HG02852 (cell line): ENCODE results near the gene BLTP3A.
"Not testable (repeated sequence)": the region's sequence is repeated elsewhere in the genome, so short reads cannot be mapped to it uniquely, and the experiment has no call there.

Experiments
- ATAC-seq: cut with Tn5 transposase; IDR thresholded peaks from one replicate; pipeline ENCODE4 v1.9.1; 2021; ENCODE audit warnings: mild to moderate bottlenecking, moderate library complexity; ENCODE audit not compliant: unreplicated experiment

The BLTP3A gene

GRCh38 chr6:34791701-34792604 lies at the start of gene BLTP3A:
BLTP3A (plus strand) TSS chr6:34792083; CDS start chr6:34792251, 168 bp downstream.
- ATAC-seq, result peak; percentile 86

- no peak for ATAC-seq
Measured at GRCh38 chr6:34742094-34742493, 49.8 kb upstream of the BLTP3A start.

- ATAC-seq, result no peak
Measured at GRCh38 chr6:34743625-34744293, 48.1 kb upstream of the BLTP3A start.

GRCh38 chr6:34744294-34744647 lies 47.6 kb upstream of the BLTP3A start:
- not testable (repeated sequence) for ATAC-seq

- no peak for ATAC-seq
Measured at GRCh38 chr6:34745277-34746103, 46.4 kb upstream of the BLTP3A start.

GRCh38 chr6:34746104-34746846 lies 45.6 kb upstream of the BLTP3A start:
- ATAC-seq, result no peak

GRCh38 chr6:34748757-34749156 lies 43.1 kb upstream of the BLTP3A start:
- ATAC-seq, result no peak

GRCh38 chr6:34756513-34756856 lies 35.4 kb upstream of the BLTP3A start:
- ATAC-seq, result not testable (repeated sequence)

GRCh38 chr6:34757687-34758274 lies 34.1 kb upstream of the BLTP3A start:
- no peak for ATAC-seq

- no peak for ATAC-seq
Measured at GRCh38 chr6:34760108-34760507, 31.8 kb upstream of the BLTP3A start.

- ATAC-seq, result not testable (repeated sequence)
Measured at GRCh38 chr6:34761681-34762080, 30.2 kb upstream of the BLTP3A start.

GRCh38 chr6:34768148-34768547 lies 23.7 kb upstream of the BLTP3A start:
- no peak for ATAC-seq

GRCh38 chr6:34771727-34772126 lies 20.2 kb upstream of the BLTP3A start:
- ATAC-seq, result no peak

- ATAC-seq, result no peak
Measured at GRCh38 chr6:34772940-34773339, 18.9 kb upstream of the BLTP3A start.

- no peak for ATAC-seq
Measured at GRCh38 chr6:34773916-34774315, 18.0 kb upstream of the BLTP3A start.

- no peak for ATAC-seq
Measured at GRCh38 chr6:34774967-34775366, 16.9 kb upstream of the BLTP3A start.

- not testable (repeated sequence) for ATAC-seq
Measured at GRCh38 chr6:34785375-34785774, 6.5 kb upstream of the BLTP3A start.

- ATAC-seq, result not testable (repeated sequence)
Measured at GRCh38 chr6:34787152-34787551, 4.7 kb upstream of the BLTP3A start.

GRCh38 chr6:34788111-34788510 lies 3.8 kb upstream of the BLTP3A start:
- ATAC-seq, result no peak

GRCh38 chr6:34791164-34791700 lies 651 bp upstream of the BLTP3A start:
- ATAC-seq, result peak; percentile 23
